ENCODE data around the gene GPHN.

The GPHN gene

GRCh38 chr14:67167420-67168109 lies 659.6 kb downstream of the GPHN start:
- H3K4me3 ChIP-seq (ENCODE audit: low read length): no peak overlapping the region
- H3K36me3 ChIP-seq (ENCODE audit: insufficient read depth, low read length): peaks cover 17% of the 10 kb centered on the region
- H3K4me1 ChIP-seq (ENCODE audit: insufficient read depth, low read length): peaks cover 5% of the 10 kb centered on the region
- H3K27me3 ChIP-seq (ENCODE audit: insufficient read depth, low read length): no peaks in the 10 kb centered on the region
- no peak overlapping the region for H2AFZ ChIP-seq (ENCODE audit: low read depth, low read length)
- H3K9me3 ChIP-seq (ENCODE audit: low read length): peaks cover 3% of the 10 kb centered on the region

GRCh38 chr14:67168110-67168441 lies 660.1 kb downstream of the GPHN start:
- Histone ChIP-seq H3K27me3 (ENCODE audit: insufficient read depth, low read length) (no peaks in the 10 kb centered on the region), H3K36me3 (ENCODE audit: insufficient read depth, low read length) (peaks cover 22% of the 10 kb centered on the region), H3K4me3 (ENCODE audit: low read length) (no peak overlapping the region), H2AFZ (ENCODE audit: low read depth, low read length) (no peak overlapping the region), H3K9me3 (ENCODE audit: low read length) (peaks cover 8% of the 10 kb centered on the region), H3K4me1 (ENCODE audit: insufficient read depth, low read length) (peaks cover 5% of the 10 kb centered on the region)

- Histone ChIP-seq H2AFZ (ENCODE audit: low read depth, low read length) (no peak overlapping the region), H3K4me3 (ENCODE audit: low read length) (no peak overlapping the region), H3K36me3 (ENCODE audit: insufficient read depth, low read length) (peaks cover 26% of the 10 kb centered on the region), H3K9me3 (ENCODE audit: low read length) (peaks cover 12% of the 10 kb centered on the region), H3K4me1 (ENCODE audit: insufficient read depth, low read length) (peaks cover 5% of the 10 kb centered on the region), H3K27me3 (ENCODE audit: insufficient read depth, low read length) (no peaks in the 10 kb centered on the region)
Observed at GRCh38 chr14:67170660-67171059, 662.7 kb downstream of the GPHN start.

- peaks cover 5% of the 10 kb centered on the region for H3K4me1 ChIP-seq (ENCODE audit: insufficient read depth, low read length)
- H3K36me3 ChIP-seq (ENCODE audit: insufficient read depth, low read length): peaks cover 26% of the 10 kb centered on the region
- no peak overlapping the region for H2AFZ ChIP-seq (ENCODE audit: low read depth, low read length)
- H3K27me3 ChIP-seq (ENCODE audit: insufficient read depth, low read length): no peaks in the 10 kb centered on the region
- H3K4me3 ChIP-seq (ENCODE audit: low read length): no peak overlapping the region
- peaks cover 12% of the 10 kb centered on the region for H3K9me3 ChIP-seq (ENCODE audit: low read length)
Observed at GRCh38 chr14:67172056-67172455, 664.1 kb downstream of the GPHN start.

GRCh38 chr14:67172520-67172919 lies 664.6 kb downstream of the GPHN start:
- H2AFZ ChIP-seq (ENCODE audit: low read depth, low read length): no peak overlapping the region

GRCh38 chr14:67173719-67174118 lies 665.8 kb downstream of the GPHN start:
- Histone ChIP-seq H3K27me3 (ENCODE audit: insufficient read depth, low read length) (no peaks in the 10 kb centered on the region), H3K36me3 (ENCODE audit: insufficient read depth, low read length) (peaks cover 27% of the 10 kb centered on the region), H3K9me3 (ENCODE audit: low read length) (peaks cover 13% of the 10 kb centered on the region), H2AFZ (ENCODE audit: low read depth, low read length) (no peak overlapping the region), H3K4me3 (ENCODE audit: low read length) (no peak overlapping the region), H3K4me1 (ENCODE audit: insufficient read depth, low read length) (no peaks in the 10 kb centered on the region)

More at GRCh38 chr14:67172520-67172919, 664.6 kb downstream of the GPHN start:
- H3K4me1 ChIP-seq (ENCODE audit: insufficient read depth, low read length): peaks cover 5% of the 10 kb centered on the region
- H3K4me3 ChIP-seq (ENCODE audit: low read length): no peak overlapping the region
- peaks cover 26% of the 10 kb centered on the region for H3K36me3 ChIP-seq (ENCODE audit: insufficient read depth, low read length)
- peaks cover 12% of the 10 kb centered on the region for H3K9me3 ChIP-seq (ENCODE audit: low read length)
- no peaks in the 10 kb centered on the region for H3K27me3 ChIP-seq (ENCODE audit: insufficient read depth, low read length)

- Histone ChIP-seq H3K4me1 (ENCODE audit: insufficient read depth, low read length) (peaks cover 6% of the 10 kb centered on the region), H3K9me3 (ENCODE audit: low read length) (peaks cover 1% of the 10 kb centered on the region), H3K36me3 (ENCODE audit: insufficient read depth, low read length) (peaks cover 6% of the 10 kb centered on the region), H3K4me3 (ENCODE audit: low read length) (no peak overlapping the region), H2AFZ (ENCODE audit: low read depth, low read length) (no peak overlapping the region), H3K27me3 (ENCODE audit: insufficient read depth, low read length) (no peaks in the 10 kb centered on the region)
Observed at GRCh38 chr14:67186172-67186768, 678.3 kb downstream of the GPHN start.

- H3K4me1 ChIP-seq (ENCODE audit: insufficient read depth, low read length): peaks cover 6% of the 10 kb centered on the region
- peaks cover 1% of the 10 kb centered on the region for H3K9me3 ChIP-seq (ENCODE audit: low read length)
- no peak overlapping the region for H2AFZ ChIP-seq (ENCODE audit: low read depth, low read length)
- no peaks in the 10 kb centered on the region for H3K27me3 ChIP-seq (ENCODE audit: insufficient read depth, low read length)
- H3K4me3 ChIP-seq (ENCODE audit: low read length): no peak overlapping the region
- H3K36me3 ChIP-seq (ENCODE audit: insufficient read depth, low read length): no peaks in the 10 kb centered on the region
Observed at GRCh38 chr14:67186789-67187584, 679.0 kb downstream of the GPHN start.

- H3K36me3 ChIP-seq (ENCODE audit: insufficient read depth, low read length): no peaks in the 10 kb centered on the region
Observed at GRCh38 chr14:67187826-67188225, 679.9 kb downstream of the GPHN start.

GRCh38 chr14:67188326-67188725 lies 680.4 kb downstream of the GPHN start:
- Histone ChIP-seq H3K9me3 (ENCODE audit: low read length) (no peaks in the 10 kb centered on the region), H2AFZ (ENCODE audit: low read depth, low read length) (no peak overlapping the region), H3K4me1 (ENCODE audit: insufficient read depth, low read length) (peaks cover 6% of the 10 kb centered on the region), H3K27me3 (ENCODE audit: insufficient read depth, low read length) (no peaks in the 10 kb centered on the region), H3K4me3 (ENCODE audit: low read length) (no peak overlapping the region), H3K36me3 (ENCODE audit: insufficient read depth, low read length) (no peaks in the 10 kb centered on the region)

More at GRCh38 chr14:67187826-67188225, 679.9 kb downstream of the GPHN start:
- Histone ChIP-seq H2AFZ (ENCODE audit: low read depth, low read length) (no peak overlapping the region), H3K27me3 (ENCODE audit: insufficient read depth, low read length) (no peaks in the 10 kb centered on the region), H3K9me3 (ENCODE audit: low read length) (peaks cover under 1% of the 10 kb centered on the region), H3K4me1 (ENCODE audit: insufficient read depth, low read length) (peaks cover 6% of the 10 kb centered on the region), H3K4me3 (ENCODE audit: low read length) (no peak overlapping the region)

GRCh38 chr14:67191768-67192290 lies 683.9 kb downstream of the GPHN start:
- Histone ChIP-seq H2AFZ (ENCODE audit: low read depth, low read length) (peak overlapping the region; percentile 17), H3K36me3 (ENCODE audit: insufficient read depth, low read length) (no peaks in the 10 kb centered on the region), H3K4me3 (ENCODE audit: low read length) (no peak overlapping the region)

GRCh38 chr14:67192366-67192765 lies 684.4 kb downstream of the GPHN start:
- H2AFZ ChIP-seq (ENCODE audit: low read depth, low read length): no peak overlapping the region
- H3K27me3 ChIP-seq (ENCODE audit: insufficient read depth, low read length): no peaks in the 10 kb centered on the region

More at GRCh38 chr14:67191768-67192290, 683.9 kb downstream of the GPHN start:
- peaks cover 6% of the 10 kb centered on the region for H3K4me1 ChIP-seq (ENCODE audit: insufficient read depth, low read length)
- H3K27me3 ChIP-seq (ENCODE audit: insufficient read depth, low read length): no peaks in the 10 kb centered on the region
- H3K9me3 ChIP-seq (ENCODE audit: low read length): no peaks in the 10 kb centered on the region

GRCh38 chr14:67195279-67195678 lies 687.3 kb downstream of the GPHN start:
- Histone ChIP-seq H3K4me1 (ENCODE audit: insufficient read depth, low read length) (no peaks in the 10 kb centered on the region), H2AFZ (ENCODE audit: low read depth, low read length) (no peak overlapping the region), H3K4me3 (ENCODE audit: low read length) (no peak overlapping the region), H3K9me3 (ENCODE audit: low read length) (no peaks in the 10 kb centered on the region), H3K27me3 (ENCODE audit: insufficient read depth, low read length) (no peaks in the 10 kb centered on the region), H3K36me3 (ENCODE audit: insufficient read depth, low read length) (no peaks in the 10 kb centered on the region)

More at GRCh38 chr14:67192366-67192765, 684.4 kb downstream of the GPHN start:
- no peaks in the 10 kb centered on the region for H3K9me3 ChIP-seq (ENCODE audit: low read length)
- H3K4me1 ChIP-seq (ENCODE audit: insufficient read depth, low read length): peaks cover 6% of the 10 kb centered on the region
- H3K36me3 ChIP-seq (ENCODE audit: insufficient read depth, low read length): no peaks in the 10 kb centered on the region
- no peak overlapping the region for H3K4me3 ChIP-seq (ENCODE audit: low read length)

All from neuron (in vitro differentiated cells).